Suprapubic skin (tissue), 4 donors: ENCODE results near the gene DHX30.

Source experiments
- POLR2A ChIP-seq, 2 donors: fragments of 450-650 bp; IDR thresholded peaks; one replicate each; pipeline ENCODE4 v1.6.1; 2017; ENCODE audit warnings: antibody characterized with exemption in 2 of 2, mild to moderate bottlenecking in 2 of 2, moderate library complexity in 2 of 2
- POLR2AphosphoS5 ChIP-seq, 3 donors: sonication (generic); formaldehyde crosslinking; IDR thresholded peaks; one replicate each; pipeline ENCODE4 v1.6.1; 2017; ENCODE audit warnings: antibody characterized with exemption in 3 of 3
- TF ChIP-seq, protein P1 (sequence below), 2 donors: fragments of 200-600 bp in 1 of 2; fragments of 450-650 bp in 1 of 2; sonication (generic) in 1 of 2; IDR thresholded peaks; one replicate each; pipeline ENCODE4 v1.5.1; 2016 to 2019; ENCODE audit warnings: antibody characterized with exemption in 2 of 2, mild to moderate bottlenecking in 1 of 2, moderate library complexity in 1 of 2

DNA sequence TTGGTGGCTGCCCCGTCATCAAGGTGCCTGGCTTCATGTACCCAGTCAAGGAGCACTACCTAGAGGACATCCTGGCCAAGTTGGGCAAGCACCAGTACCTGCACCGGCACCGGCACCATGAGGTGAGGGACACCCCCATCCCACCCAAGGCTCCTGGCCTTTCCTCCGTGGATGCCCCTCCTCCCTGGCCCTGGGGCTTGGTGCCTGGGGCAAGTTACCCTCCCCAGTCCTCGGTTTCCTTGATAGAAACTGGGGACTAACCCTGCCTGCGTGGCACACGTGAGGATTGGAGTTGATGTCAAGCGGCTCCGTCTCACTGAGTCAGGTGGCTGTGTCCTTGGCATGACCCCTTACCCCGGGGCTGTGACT, 43.9 kb downstream of the DHX30 start:
- TF ChIP-seq, protein P1, sequence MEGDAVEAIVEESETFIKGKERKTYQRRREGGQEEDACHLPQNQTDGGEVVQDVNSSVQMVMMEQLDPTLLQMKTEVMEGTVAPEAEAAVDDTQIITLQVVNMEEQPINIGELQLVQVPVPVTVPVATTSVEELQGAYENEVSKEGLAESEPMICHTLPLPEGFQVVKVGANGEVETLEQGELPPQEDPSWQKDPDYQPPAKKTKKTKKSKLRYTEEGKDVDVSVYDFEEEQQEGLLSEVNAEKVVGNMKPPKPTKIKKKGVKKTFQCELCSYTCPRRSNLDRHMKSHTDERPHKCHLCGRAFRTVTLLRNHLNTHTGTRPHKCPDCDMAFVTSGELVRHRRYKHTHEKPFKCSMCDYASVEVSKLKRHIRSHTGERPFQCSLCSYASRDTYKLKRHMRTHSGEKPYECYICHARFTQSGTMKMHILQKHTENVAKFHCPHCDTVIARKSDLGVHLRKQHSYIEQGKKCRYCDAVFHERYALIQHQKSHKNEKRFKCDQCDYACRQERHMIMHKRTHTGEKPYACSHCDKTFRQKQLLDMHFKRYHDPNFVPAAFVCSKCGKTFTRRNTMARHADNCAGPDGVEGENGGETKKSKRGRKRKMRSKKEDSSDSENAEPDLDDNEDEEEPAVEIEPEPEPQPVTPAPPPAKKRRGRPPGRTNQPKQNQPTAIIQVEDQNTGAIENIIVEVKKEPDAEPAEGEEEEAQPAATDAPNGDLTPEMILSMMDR (IDR thresholded peaks at IDR 0.05): no peak
- no peak for TF ChIP-seq POLR2A (IDR thresholded peaks at IDR 0.05)
- TF ChIP-seq POLR2AphosphoS5 (IDR thresholded peaks at IDR 0.05): no peak
